Neuron (in vitro differentiated cells): Measurements from ENCODE around the gene KLHL25.

Experiments
- H2AFZ ChIP-seq: one replicate; pipeline ENCODE4 v1.6.1; 2013; ENCODE audit warnings: low read depth, mild to moderate bottlenecking, inconsistent platforms, low read length, moderate library complexity
- H3K27me3 ChIP-seq: one replicate; pipeline ENCODE4 v1.6.1; 2013; ENCODE audit warnings: low read length; ENCODE audit not compliant: insufficient read depth
- H3K36me3 ChIP-seq: one replicate; pipeline ENCODE4 v1.6.1; 2013; ENCODE audit warnings: low read length; ENCODE audit not compliant: insufficient read depth
- H3K4me1 ChIP-seq: one replicate; pipeline ENCODE4 v1.6.1; 2013; ENCODE audit warnings: low read length; ENCODE audit not compliant: insufficient read depth
- H3K4me3 ChIP-seq: 2 replicates; pipeline ENCODE4 v1.5.1; 2013; ENCODE audit warnings: mild to moderate bottlenecking, low read length, moderate library complexity
- H3K9me3 ChIP-seq: one replicate; pipeline ENCODE4 v1.6.1; 2013; ENCODE audit warnings: low read length

Gene KLHL25

GRCh38 chr15:85793641-85794597 lies 806 bp downstream of the KLHL25 start:
- Histone ChIP-seq H3K4me3 (peak overlapping the region; percentile 95), H3K27me3 (no peaks in the 10 kb centered on the region), H3K4me1 (peaks cover 23% of the 10 kb centered on the region)

GRCh38 chr15:85792912-85793590 lies 1.7 kb downstream of the KLHL25 start:
- H3K9me3 ChIP-seq, result no peaks in the 10 kb centered on the region
- H3K36me3 ChIP-seq, result peaks cover 2% of the 10 kb centered on the region
- no peaks in the 10 kb centered on the region for H3K27me3 ChIP-seq
- peaks cover 31% of the 10 kb centered on the region for H3K4me1 ChIP-seq
- H2AFZ ChIP-seq, result no peak overlapping the region
- peak overlapping the region; percentile 95 for H3K4me3 ChIP-seq

More at GRCh38 chr15:85793641-85794597, 806 bp downstream of the KLHL25 start:
- no peak overlapping the region for H2AFZ ChIP-seq
- H3K36me3 ChIP-seq, result peaks cover 2% of the 10 kb centered on the region
- no peaks in the 10 kb centered on the region for H3K9me3 ChIP-seq

GRCh38 chr15:85792102-85792731 lies 2.5 kb downstream of the KLHL25 start:
- H3K27me3 ChIP-seq, result no peaks in the 10 kb centered on the region
- H3K9me3 ChIP-seq, result no peaks in the 10 kb centered on the region
- peak overlapping the region; percentile 95 for H3K4me3 ChIP-seq
- peaks cover 31% of the 10 kb centered on the region for H3K4me1 ChIP-seq
- no peak overlapping the region for H2AFZ ChIP-seq
- peaks cover 2% of the 10 kb centered on the region for H3K36me3 ChIP-seq

GRCh38 chr15:85789496-85789875 lies 5.2 kb downstream of the KLHL25 start:
- Histone ChIP-seq H3K36me3 (peaks cover 6% of the 10 kb centered on the region), H2AFZ (no peak overlapping the region), H3K4me3 (no peak overlapping the region), H3K4me1 (peaks cover 40% of the 10 kb centered on the region), H3K9me3 (no peaks in the 10 kb centered on the region), H3K27me3 (no peaks in the 10 kb centered on the region)

- Histone ChIP-seq H3K27me3 (no peaks in the 10 kb centered on the region), H3K4me3 (no peak overlapping the region), H2AFZ (no peak overlapping the region), H3K36me3 (peaks cover 6% of the 10 kb centered on the region), H3K9me3 (no peaks in the 10 kb centered on the region), H3K4me1 (peaks cover 39% of the 10 kb centered on the region)
Observed at GRCh38 chr15:85788771-85789495, 5.8 kb downstream of the KLHL25 start.

- Histone ChIP-seq H3K4me3 (no peak overlapping the region), H3K9me3 (no peaks in the 10 kb centered on the region), H3K27me3 (no peaks in the 10 kb centered on the region), H3K36me3 (peaks cover 12% of the 10 kb centered on the region), H2AFZ (no peak overlapping the region), H3K4me1 (peaks cover 23% of the 10 kb centered on the region)
Observed at GRCh38 chr15:85786781-85787114, 8.0 kb downstream of the KLHL25 start.

GRCh38 chr15:85785887-85786780 lies 8.6 kb downstream of the KLHL25 start:
- no peak overlapping the region for H2AFZ ChIP-seq
- H3K4me1 ChIP-seq, result peaks cover 23% of the 10 kb centered on the region
- peaks cover 12% of the 10 kb centered on the region for H3K36me3 ChIP-seq
- H3K9me3 ChIP-seq, result no peaks in the 10 kb centered on the region
- H3K4me3 ChIP-seq, result no peak overlapping the region
- no peaks in the 10 kb centered on the region for H3K27me3 ChIP-seq

- no peak overlapping the region for H3K4me3 ChIP-seq
- H3K9me3 ChIP-seq, result peaks cover 2% of the 10 kb centered on the region
- H3K36me3 ChIP-seq, result peaks cover 10% of the 10 kb centered on the region
- H2AFZ ChIP-seq, result no peak overlapping the region
- H3K27me3 ChIP-seq, result no peaks in the 10 kb centered on the region
- H3K4me1 ChIP-seq, result peaks cover 14% of the 10 kb centered on the region
Observed at GRCh38 chr15:85782064-85782463, 12.7 kb downstream of the KLHL25 start.

GRCh38 chr15:85781099-85781498 lies 13.6 kb downstream of the KLHL25 start:
- Histone ChIP-seq H3K4me3 (no peak overlapping the region), H3K4me1 (peaks cover 6% of the 10 kb centered on the region), H2AFZ (no peak overlapping the region), H3K27me3 (no peaks in the 10 kb centered on the region), H3K36me3 (peaks cover 10% of the 10 kb centered on the region), H3K9me3 (peaks cover 2% of the 10 kb centered on the region)

- no peaks in the 10 kb centered on the region for H3K27me3 ChIP-seq
- no peak overlapping the region for H3K4me3 ChIP-seq
- H3K9me3 ChIP-seq, result peaks cover 4% of the 10 kb centered on the region
- no peak overlapping the region for H2AFZ ChIP-seq
- H3K4me1 ChIP-seq, result peaks cover under 1% of the 10 kb centered on the region
- H3K36me3 ChIP-seq, result peaks cover 8% of the 10 kb centered on the region
Observed at GRCh38 chr15:85780225-85780985, 14.3 kb downstream of the KLHL25 start.

- Histone ChIP-seq H3K4me3 (no peak overlapping the region), H3K36me3 (peaks cover 6% of the 10 kb centered on the region), H3K27me3 (no peaks in the 10 kb centered on the region), H3K4me1 (no peaks in the 10 kb centered on the region), H2AFZ (no peak overlapping the region), H3K9me3 (peaks cover 8% of the 10 kb centered on the region)
Observed at GRCh38 chr15:85779249-85779648, 15.5 kb downstream of the KLHL25 start.
